ENCODE results near the gene CTNNA3.

DNA sequence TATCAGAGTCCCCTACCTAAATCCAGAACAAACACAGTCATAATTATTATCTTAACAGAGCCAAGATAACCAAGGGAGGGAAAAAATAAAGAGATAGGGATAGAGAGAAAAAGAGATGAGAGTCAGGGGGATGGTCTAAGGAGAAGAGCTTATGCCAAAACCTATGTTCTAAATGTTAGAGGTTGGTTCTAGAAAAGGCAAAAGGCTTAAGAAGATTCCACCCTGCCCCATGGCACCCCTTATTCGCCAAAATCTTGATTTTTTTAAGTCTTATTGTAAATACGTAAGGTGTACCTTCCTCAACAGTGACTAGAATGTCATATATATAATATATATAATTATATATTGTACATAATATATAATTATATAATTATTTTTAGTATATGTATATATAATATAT lies 29.6 kb upstream of the CTNNA3 start:
- TF ChIP-seq, protein P1, sequence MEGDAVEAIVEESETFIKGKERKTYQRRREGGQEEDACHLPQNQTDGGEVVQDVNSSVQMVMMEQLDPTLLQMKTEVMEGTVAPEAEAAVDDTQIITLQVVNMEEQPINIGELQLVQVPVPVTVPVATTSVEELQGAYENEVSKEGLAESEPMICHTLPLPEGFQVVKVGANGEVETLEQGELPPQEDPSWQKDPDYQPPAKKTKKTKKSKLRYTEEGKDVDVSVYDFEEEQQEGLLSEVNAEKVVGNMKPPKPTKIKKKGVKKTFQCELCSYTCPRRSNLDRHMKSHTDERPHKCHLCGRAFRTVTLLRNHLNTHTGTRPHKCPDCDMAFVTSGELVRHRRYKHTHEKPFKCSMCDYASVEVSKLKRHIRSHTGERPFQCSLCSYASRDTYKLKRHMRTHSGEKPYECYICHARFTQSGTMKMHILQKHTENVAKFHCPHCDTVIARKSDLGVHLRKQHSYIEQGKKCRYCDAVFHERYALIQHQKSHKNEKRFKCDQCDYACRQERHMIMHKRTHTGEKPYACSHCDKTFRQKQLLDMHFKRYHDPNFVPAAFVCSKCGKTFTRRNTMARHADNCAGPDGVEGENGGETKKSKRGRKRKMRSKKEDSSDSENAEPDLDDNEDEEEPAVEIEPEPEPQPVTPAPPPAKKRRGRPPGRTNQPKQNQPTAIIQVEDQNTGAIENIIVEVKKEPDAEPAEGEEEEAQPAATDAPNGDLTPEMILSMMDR (conservative IDR thresholded peaks at IDR 0.05 in 1 of 2, IDR thresholded peaks at IDR 0.05 in 1 of 2; ENCODE audit: extremely low read depth in 1 of 2, insufficient read depth in 1 of 2, low read depth in 1 of 2, low read length in 2 of 2) = no peak
- TF ChIP-seq EZH2 (IDR thresholded peaks at IDR 0.05; ENCODE audit: borderline replicate concordance, low read length) = no peak

Measured in mammary epithelial cell (primary cell).